HG03565 (cell line): ENCODE data around the gene ARHGEF17.
"Not testable (repeated sequence)": the region's sequence is repeated elsewhere in the genome, so short reads cannot be mapped to it uniquely, and the experiment has no call there.

Experiments
- ATAC-seq: cut with Tn5 transposase; IDR thresholded peaks from one replicate; pipeline ENCODE4 v1.9.1; 2021; ENCODE audit warnings: mild to moderate bottlenecking, moderate library complexity; ENCODE audit not compliant: unreplicated experiment

Gene ARHGEF17

GRCh38 chr11:73271936-73272679, 36.0 kb upstream of the ARHGEF17 start, which contains the start of gene P2RY6:
Gene P2RY6 (plus strand): TSS chr11:73272338. CDS start chr11:73296519, 24,181 bp downstream.
- no peak for ATAC-seq

GRCh38 chr11:73272680-73273038, 35.4 kb upstream of the ARHGEF17 start:
- no peak for ATAC-seq

- no peak for ATAC-seq
Measured at GRCh38 chr11:73273222-73273895, 34.7 kb upstream of the ARHGEF17 start.

GRCh38 chr11:73274191-73274590, 33.9 kb upstream of the ARHGEF17 start:
- ATAC-seq, result not testable (repeated sequence)

- ATAC-seq, result no peak
Measured at GRCh38 chr11:73274722-73275380, 33.2 kb upstream of the ARHGEF17 start.

GRCh38 chr11:73275381-73275750, 32.7 kb upstream of the ARHGEF17 start:
- no peak for ATAC-seq

- no peak for ATAC-seq
Measured at GRCh38 chr11:73277467-73277866, 30.6 kb upstream of the ARHGEF17 start.

- ATAC-seq, result no peak
Measured at GRCh38 chr11:73280626-73281025, 27.4 kb upstream of the ARHGEF17 start.

- ATAC-seq, result no peak
Measured at GRCh38 chr11:73281201-73281741, 26.8 kb upstream of the ARHGEF17 start.

GRCh38 chr11:73281796-73282660, 26.0 kb upstream of the ARHGEF17 start:
- no peak for ATAC-seq

GRCh38 chr11:73283276-73284000, 24.6 kb upstream of the ARHGEF17 start:
- ATAC-seq, result no peak

GRCh38 chr11:73284106-73284505, 24.0 kb upstream of the ARHGEF17 start:
- no peak for ATAC-seq

GRCh38 chr11:73285721-73286120, 22.4 kb upstream of the ARHGEF17 start:
- ATAC-seq, result no peak

- no peak for ATAC-seq
Measured at GRCh38 chr11:73286240-73286810, 21.8 kb upstream of the ARHGEF17 start.

GRCh38 chr11:73287400-73288101, 20.5 kb upstream of the ARHGEF17 start:
- ATAC-seq, result no peak

- ATAC-seq, result peak; percentile 9
Measured at GRCh38 chr11:73288192-73288872, 19.7 kb upstream of the ARHGEF17 start.

GRCh38 chr11:73288873-73289707, 19.0 kb upstream of the ARHGEF17 start:
- peak; percentile 51 for ATAC-seq

- ATAC-seq, result no peak
Measured at GRCh38 chr11:73290536-73290935, 17.5 kb upstream of the ARHGEF17 start.
